ENCODE data around the gene CLIP4.

CLIP4 gene

DNA sequence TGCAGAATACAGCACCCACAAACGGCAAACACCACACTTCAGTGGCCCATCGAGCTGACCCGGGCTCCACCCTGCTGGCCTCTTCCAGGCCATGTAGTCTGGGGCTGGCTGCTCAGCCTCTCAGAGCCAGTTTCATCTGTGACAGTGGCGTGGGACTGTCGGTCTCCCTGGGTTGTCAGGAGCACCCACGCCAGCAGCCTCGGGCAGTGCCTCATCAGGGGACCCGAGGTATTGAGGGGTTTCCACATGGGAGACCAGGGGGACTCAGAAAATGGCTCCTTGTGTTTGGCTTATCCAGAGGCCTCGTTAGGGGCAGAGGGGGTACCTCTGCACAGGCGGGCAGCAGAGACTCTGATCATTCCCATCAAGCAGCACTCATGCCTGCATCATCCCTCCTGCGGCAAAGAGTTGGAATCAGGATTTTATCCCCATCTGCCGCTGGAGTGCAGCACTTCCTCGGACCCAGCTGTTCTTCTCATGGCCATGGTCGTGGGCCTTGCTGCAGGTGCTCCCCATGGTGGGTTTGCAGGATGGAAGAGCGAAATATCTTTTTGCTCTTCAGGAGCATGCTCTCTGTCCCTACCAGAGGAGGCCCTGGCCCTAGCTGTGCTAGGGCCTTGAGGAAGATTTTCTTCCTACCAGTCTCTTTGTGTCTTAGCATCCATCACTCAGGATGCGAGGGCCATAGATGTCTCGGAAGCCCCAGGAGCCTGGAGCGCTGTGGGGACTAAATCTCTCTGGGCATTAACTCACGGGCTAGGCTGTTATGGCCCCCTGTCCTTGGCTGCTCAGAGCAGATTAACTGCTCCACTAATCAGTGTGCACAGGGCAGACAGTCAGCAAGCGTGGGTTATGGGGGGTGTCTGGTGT lies 100.8 kb downstream of the CLIP4 start:
- in situ Hi-C loops (cut with MboI; ENCODE audit: low sequenced_read_pairs), result loop anchor here (25.0 kb wide), 1 partner anchor 629 kb away; no protein-coding TSS in a partner anchor

DNA sequence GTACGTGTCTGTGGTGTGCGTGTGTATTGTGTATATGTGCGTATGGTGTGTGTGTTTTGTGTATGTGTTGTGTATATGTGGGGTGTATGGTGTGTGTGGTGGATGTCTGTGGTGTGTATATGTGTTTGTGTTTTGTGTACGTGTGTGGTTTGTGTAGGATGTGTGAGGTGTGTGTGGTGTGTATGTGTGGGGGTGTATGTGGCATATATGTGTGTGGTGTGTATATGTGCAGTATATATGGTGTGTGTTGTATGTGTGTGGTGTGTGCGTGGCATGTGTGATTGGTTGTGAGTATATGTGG lies 101.3 kb downstream of the CLIP4 start:
- in situ Hi-C loops (cut with MboI; ENCODE audit: low sequenced_read_pairs), result loop anchor here (25.0 kb wide), 1 partner anchor 629 kb away; no protein-coding TSS in a partner anchor

GRCh38 chr2:29218071-29218470 lies 102.9 kb downstream of the CLIP4 start:
- in situ Hi-C loops (cut with MboI; ENCODE audit: low sequenced_read_pairs), result loop anchor here (25.0 kb wide), 1 partner anchor 631 kb away; no protein-coding TSS in a partner anchor

DNA sequence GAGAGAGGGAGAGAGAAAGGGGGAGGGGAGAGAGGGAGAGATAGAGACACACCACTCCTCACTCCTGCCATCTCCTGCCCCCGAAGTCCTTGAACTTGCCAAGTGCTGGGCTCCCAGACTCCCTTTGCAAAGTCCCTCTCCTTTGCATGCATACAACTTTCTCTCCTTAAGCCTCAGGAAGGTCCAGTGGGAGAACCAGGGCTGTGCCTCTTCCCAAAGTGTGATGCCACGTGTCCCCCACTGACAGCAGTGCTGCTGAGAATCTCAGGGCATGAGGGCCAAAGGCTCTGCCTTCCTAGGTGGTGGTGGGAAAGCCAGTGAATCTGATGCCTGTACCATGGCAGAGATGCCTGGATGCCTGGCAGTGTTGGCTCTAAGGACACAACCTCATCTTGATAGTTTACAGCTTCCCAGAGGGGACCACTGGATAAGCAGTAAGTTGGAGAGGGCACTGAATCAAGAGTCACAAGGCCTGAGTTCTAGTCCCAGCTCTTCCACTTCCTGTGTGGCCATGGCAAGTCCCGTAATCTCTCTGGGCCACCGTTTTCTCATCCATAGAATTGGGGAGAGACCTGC lies 103.4 kb downstream of the CLIP4 start:
- in situ Hi-C loops (cut with MboI; ENCODE audit: low sequenced_read_pairs), result loop anchor here (25.0 kb wide), 1 partner anchor 631 kb away; no protein-coding TSS in a partner anchor

DNA sequence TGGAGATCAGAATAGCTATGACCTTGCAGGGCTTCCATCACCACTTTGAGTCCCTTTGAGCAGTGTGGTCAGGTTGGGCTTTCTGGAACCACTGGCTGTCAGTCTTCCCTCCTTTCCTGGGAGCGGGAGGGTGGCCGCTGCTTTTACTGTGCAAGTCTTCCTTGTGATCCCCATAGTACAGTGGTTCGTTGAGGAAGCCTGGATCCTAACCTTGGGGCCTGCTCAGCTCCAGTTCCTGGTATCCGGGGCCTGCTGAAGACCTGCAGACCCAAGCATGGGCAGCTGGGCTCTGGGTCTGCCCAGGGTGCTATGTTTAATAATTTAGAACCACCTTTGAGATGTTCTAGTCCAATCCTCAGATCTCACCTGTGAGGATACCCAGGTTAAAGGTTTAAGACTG lies 104.2 kb downstream of the CLIP4 start:
- in situ Hi-C loops (cut with MboI; ENCODE audit: low sequenced_read_pairs), result loop anchor here (25.0 kb wide), 1 partner anchor 632 kb away; no protein-coding TSS in a partner anchor

DNA sequence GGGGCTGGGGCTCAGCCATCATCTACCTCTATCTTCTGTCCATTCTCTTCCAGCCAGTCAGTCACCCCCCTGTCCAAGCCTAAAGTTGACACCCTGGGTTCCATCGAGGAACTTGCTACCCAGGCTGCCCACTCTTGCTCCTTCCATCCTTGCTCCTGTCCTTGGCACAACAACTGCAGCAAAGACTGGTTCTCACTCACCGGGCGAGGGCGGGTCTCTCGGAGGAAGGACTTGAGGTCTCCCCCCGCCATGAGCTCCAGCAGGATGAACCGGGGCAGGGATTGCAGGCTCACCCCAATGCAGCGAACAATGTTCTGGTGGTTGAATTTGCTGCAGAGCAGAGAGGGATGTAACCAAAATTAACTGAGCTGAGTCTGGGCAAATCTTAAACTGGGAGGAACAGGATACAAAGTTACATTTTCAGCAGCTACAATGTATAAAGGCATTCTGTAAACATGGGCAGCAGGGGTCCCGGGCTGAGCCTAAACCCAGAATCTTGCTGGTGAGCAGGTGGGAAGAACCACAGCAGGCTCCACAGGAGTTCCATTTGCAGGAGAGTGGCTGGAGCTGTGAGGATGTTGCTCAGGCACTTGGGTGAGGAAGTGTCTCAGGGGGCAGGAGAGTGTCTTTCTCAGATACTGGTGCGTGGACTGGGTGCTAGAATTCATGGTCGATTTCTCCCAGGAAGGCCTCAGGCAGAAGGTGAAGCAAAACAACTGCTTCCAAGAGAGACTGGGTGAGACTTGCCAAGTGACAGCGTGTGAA lies 105.5 kb downstream of the CLIP4 start:
- in situ Hi-C loops (cut with MboI; ENCODE audit: low sequenced_read_pairs), result loop anchor here (25.0 kb wide), 1 partner anchor 633 kb away; no protein-coding TSS in a partner anchor

DNA sequence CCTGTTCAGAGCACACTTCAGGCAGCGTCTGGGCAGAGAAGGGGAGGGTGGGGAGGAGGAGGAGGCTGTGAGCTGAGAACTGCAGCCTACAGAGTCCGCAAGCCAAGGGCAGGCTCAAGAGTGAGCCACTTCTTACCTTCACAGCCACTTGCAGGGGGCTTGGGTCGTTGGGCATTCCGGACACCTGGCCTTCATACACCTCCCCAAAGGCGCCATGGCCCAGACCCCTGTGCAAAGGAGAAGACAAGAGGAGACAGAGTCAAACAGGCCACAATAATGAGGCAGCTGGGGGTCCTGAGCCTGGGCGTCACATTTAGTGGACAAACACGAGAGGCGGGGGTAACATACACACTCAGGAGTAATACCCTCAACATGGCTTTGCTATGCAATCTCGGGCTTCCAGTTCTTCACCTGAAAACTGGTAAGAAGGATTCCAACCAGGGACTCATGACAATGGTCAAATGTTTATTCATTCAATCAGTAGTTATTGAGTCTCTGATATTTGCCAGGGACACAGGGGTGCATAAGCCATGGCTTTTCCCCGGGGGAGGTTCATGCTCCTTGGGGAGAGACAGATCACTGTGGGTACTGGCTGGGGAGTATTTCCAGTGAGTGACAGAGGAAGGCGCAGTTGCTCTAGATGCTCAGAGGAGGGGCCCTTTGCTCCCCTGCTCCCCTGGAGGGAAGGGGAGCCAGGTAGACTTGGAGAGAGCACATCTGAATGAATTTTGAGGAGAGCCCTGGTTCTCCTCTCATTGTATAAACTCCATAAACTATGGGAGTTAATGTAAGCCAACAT lies 107.4 kb downstream of the CLIP4 start:
- in situ Hi-C loops (cut with MboI; ENCODE audit: low sequenced_read_pairs), result loop anchor here (25.0 kb wide), 1 partner anchor 635 kb away; no protein-coding TSS in a partner anchor

- in situ Hi-C loops (cut with MboI; ENCODE audit: low sequenced_read_pairs), result loop anchor here (25.0 kb wide), 1 partner anchor 636 kb away; no protein-coding TSS in a partner anchor
Measured at GRCh38 chr2:29223257-29223656, 108.0 kb downstream of the CLIP4 start.

- in situ Hi-C loops (cut with MboI; ENCODE audit: low sequenced_read_pairs), result loop anchor here (25.0 kb wide), 1 partner anchor 637 kb away; no protein-coding TSS in a partner anchor
Measured at GRCh38 chr2:29223851-29224692, 108.9 kb downstream of the CLIP4 start.

DNA sequence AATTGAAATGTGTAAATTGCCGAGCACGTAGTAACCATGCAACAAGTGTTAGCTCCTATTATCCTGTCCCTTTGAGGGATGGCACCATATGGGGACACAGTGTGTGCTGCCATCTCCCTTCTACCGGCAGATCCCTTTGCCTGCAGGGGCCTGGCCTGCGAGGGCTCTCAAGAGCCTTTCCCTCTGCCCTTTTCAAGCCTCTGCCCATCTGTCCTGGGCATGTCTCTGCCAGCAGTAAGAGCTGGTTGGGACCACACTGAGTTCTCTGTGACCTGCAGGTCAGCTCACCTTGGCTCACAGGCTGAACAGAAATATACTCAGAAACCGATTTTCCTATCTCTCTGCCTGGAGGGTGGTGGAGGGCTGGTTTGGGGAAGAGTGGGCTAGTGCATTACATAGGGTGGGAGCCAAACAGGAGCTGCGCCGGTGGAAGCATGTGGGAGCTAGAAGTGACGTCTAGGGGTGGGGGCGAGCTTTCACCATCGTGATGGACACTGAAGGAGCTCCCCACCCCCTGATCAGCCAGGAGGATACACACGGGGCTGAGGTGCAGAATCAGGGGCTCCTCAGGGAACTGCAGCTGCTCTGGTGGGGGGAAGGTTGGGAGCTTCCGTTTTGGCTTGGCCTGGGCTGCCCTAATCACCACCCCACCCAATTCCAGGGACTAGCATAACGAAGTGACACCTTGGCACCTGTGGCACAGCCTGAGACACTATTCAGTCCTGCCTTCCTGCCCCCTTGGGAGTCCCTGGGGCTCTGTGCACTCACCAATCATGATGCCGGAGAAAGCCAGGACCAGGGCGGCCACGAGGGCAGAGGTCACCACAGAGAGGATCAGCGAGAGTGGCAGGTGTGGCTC lies 109.7 kb downstream of the CLIP4 start:
- in situ Hi-C loops (cut with MboI; ENCODE audit: low sequenced_read_pairs), result loop anchor here (25.0 kb wide), 1 partner anchor 638 kb away; no protein-coding TSS in a partner anchor

- in situ Hi-C loops (cut with MboI; ENCODE audit: low sequenced_read_pairs), result no loop called here
Measured at GRCh38 chr2:29225814-29226213, 110.6 kb downstream of the CLIP4 start.

DNA sequence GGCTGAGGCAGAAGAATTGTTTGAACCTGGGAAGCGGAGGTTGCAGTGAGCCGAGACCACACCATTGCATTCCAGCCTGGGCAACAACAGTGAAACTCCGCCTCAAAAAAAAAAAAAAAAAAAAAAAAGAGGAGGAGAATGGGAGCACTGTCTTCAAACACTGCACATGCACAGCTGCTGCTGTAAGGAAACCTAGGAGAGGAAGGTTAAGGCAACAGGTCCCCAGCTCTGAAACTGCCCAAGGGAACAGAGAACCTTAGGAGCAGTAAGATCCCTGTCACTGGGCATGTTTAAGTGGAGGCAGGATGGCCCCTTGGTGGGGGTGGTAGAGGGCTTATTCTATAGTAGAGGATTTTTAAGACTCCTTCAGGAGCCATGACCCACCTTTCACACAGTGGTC lies 111.2 kb downstream of the CLIP4 start:
- in situ Hi-C loops (cut with MboI; ENCODE audit: low sequenced_read_pairs), result no loop called here

DNA sequence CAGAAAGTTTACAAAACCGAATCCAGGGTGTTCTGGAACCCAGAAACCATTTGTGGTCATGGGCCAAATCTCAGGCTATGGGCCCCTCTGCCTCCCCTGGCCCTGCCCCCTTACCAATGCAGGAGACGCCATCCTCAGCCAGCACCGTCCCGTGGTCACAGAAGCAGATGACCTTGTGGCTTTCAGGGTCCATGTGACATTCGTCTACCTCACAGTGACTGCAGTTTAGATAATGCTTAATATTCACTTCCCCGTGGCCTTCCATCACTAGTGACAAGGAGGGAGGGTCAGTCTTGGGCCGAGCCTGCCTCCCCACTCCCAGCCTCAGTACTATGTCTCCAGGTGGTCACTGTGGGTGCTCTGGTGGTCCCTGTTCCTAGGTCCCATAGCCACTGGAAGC lies 111.6 kb downstream of the CLIP4 start:
- in situ Hi-C loops (cut with MboI; ENCODE audit: low sequenced_read_pairs), result no loop called here

GRCh38 chr2:29227935-29228675 lies 112.9 kb downstream of the CLIP4 start:
- in situ Hi-C loops (cut with MboI; ENCODE audit: low sequenced_read_pairs), result no loop called here

DNA sequence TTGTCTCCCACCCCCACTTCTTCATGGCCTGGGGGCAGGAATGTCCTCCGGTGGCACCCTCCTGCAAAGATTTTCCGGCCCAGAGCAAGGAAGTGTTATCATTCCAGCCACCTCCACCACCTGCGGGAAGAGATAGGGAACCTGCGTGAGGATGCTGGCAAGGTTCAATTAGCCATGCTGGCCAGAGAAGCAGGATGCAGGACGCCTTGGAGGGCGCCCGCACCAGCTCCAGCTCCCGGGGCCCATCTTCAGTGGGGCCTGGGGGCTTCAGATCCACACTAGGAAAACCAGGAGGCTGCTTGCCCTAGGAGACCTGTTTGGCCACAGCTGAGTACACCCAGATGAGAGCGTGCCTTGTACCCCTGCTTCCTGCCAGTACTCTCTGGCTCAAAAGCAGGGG lies 113.7 kb downstream of the CLIP4 start:
- in situ Hi-C loops (cut with MboI; ENCODE audit: low sequenced_read_pairs), result no loop called here

DNA sequence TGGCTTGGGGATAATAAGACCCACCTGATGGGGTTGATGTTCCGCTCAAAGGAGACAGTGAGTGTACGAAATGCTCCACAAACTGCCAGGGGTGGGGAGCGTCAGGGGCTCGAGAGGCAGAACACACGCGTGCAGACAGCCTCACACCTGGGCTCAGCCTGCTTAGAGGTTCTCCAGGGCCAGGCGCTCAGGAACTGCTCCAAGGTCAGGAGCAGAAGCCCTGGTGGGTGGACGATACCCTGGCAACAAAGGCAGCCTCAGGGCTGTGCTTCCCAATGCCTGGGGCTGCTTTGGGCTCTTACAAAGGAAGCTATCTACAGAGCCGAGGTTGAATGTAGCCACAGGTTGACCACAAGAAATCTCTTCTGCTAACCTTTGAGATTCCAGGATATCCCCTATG lies 114.4 kb downstream of the CLIP4 start:
- in situ Hi-C loops (cut with MboI; ENCODE audit: low sequenced_read_pairs), result no loop called here

DNA sequence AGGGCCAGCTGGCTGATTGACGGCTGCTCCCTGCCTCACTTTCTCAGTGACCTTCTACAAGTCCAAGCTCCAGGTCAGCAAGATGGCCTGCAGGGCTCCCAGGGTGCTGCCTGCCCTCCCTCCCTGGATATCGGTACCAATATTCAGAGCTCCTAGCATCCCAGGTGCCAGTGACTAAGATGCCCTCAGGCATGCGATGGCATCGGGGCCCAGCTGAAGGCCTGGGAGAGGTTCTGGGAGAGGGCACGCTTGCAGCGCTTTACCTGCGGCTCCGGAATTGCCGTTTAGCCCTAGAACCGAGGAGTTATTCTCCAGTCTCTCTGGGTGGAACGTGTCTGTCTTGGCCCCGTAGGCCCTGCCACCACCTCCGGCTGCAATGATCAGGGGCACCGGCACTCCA lies 116.8 kb downstream of the CLIP4 start:
- in situ Hi-C loops (cut with MboI; ENCODE audit: low sequenced_read_pairs), result no loop called here

- in situ Hi-C loops (cut with MboI; ENCODE audit: low sequenced_read_pairs), result no loop called here
Measured at GRCh38 chr2:29233428-29233827, 118.2 kb downstream of the CLIP4 start.
